HEK293T (cell line): Measurements from ENCODE around the gene AMN.

Experiments used
- CTCF ChIA-PET: fragments of 350-600 bp; formaldehyde crosslinking; extraction: SDS; loops from one replicate; lab custom pipeline; 2021; ENCODE audit warnings: antibody characterized with exemption, inconsistent platforms; lab: Yijun Ruan, JAX
- POLR2A ChIA-PET: fragments of 350-600 bp; formaldehyde crosslinking; extraction: SDS; loops from one replicate; lab custom pipeline; 2020; ENCODE audit warnings: antibody characterized with exemption, inconsistent platforms; lab: Yijun Ruan, JAX
- DNase-seq: peaks from one replicate; pipeline ENCODE4 v3.0.0; 2012; ENCODE audit warnings: mixed read lengths; ENCODE audit errors: extremely low spot score
- ARNT ChIP-seq: fragments of 450-650 bp; IDR thresholded peaks from 2 replicates; pipeline ENCODE4 v1.6.1; 2017; ENCODE audit warnings: mild to moderate bottlenecking
- BHLHE40 ChIP-seq: fragments of 450-650 bp; IDR thresholded peaks from 2 replicates; pipeline ENCODE4 v1.6.1; 2016; ENCODE audit warnings: mild to moderate bottlenecking, moderate library complexity, borderline replicate concordance
- CTBP1 ChIP-seq: fragments of 450-650 bp; IDR thresholded peaks from 2 replicates; pipeline ENCODE4 v1.6.1; 2016; ENCODE audit warnings: borderline replicate concordance
- ELF4 ChIP-seq: fragments of 450-650 bp; IDR thresholded peaks from 2 replicates; pipeline ENCODE4 v1.6.1; 2017; ENCODE audit warnings: antibody characterized with exemption
- FOXA1 ChIP-seq: fragments of 450-650 bp; IDR thresholded peaks from 2 replicates; pipeline ENCODE4 v1.6.1; 2016; ENCODE audit warnings: mild to moderate bottlenecking
- FOXK2 ChIP-seq: fragments of 450-650 bp; IDR thresholded peaks from 2 replicates; pipeline ENCODE4 v1.6.1; 2016; ENCODE audit warnings: mild to moderate bottlenecking
- FOXM1 ChIP-seq: fragments of 450-650 bp; IDR thresholded peaks from 2 replicates; pipeline ENCODE4 v1.6.1; 2017; ENCODE audit warnings: mild to moderate bottlenecking, borderline replicate concordance
- HDGF ChIP-seq: fragments of 450-650 bp; IDR thresholded peaks from 2 replicates; pipeline ENCODE4 v1.6.1; 2017; ENCODE audit warnings: antibody characterized with exemption, borderline replicate concordance
- L3MBTL2 ChIP-seq: fragments of 450-650 bp; conservative IDR thresholded peaks from 2 replicates; pipeline ENCODE4 v1.6.1; 2016; ENCODE audit warnings: mild to moderate bottlenecking
- LEF1 ChIP-seq: fragments of 450-650 bp; IDR thresholded peaks from 2 replicates; pipeline ENCODE4 v1.6.1; 2017; ENCODE audit warnings: mild to moderate bottlenecking, borderline replicate concordance
- NFRKB ChIP-seq: fragments of 450-650 bp; IDR thresholded peaks from 2 replicates; pipeline ENCODE4 v1.6.1; 2016; ENCODE audit warnings: mild to moderate bottlenecking, moderate library complexity
- PKNOX1 ChIP-seq: fragments of 450-650 bp; IDR thresholded peaks from 2 replicates; pipeline ENCODE4 v1.6.1; 2016
- SP1 ChIP-seq: fragments of 450-650 bp; IDR thresholded peaks from 2 replicates; pipeline ENCODE4 v1.6.1; 2017
- SUZ12 ChIP-seq: fragments of 450-650 bp; IDR thresholded peaks from 2 replicates; pipeline ENCODE4 v1.6.1; 2016; ENCODE audit warnings: mild to moderate bottlenecking
- TARDBP ChIP-seq: fragments of 450-650 bp; IDR thresholded peaks from 2 replicates; pipeline ENCODE4 v1.6.1; 2016
- ZNF384 ChIP-seq: fragments of 450-650 bp; IDR thresholded peaks from 2 replicates; pipeline ENCODE4 v1.6.1; 2016

Gene AMN

DNA sequence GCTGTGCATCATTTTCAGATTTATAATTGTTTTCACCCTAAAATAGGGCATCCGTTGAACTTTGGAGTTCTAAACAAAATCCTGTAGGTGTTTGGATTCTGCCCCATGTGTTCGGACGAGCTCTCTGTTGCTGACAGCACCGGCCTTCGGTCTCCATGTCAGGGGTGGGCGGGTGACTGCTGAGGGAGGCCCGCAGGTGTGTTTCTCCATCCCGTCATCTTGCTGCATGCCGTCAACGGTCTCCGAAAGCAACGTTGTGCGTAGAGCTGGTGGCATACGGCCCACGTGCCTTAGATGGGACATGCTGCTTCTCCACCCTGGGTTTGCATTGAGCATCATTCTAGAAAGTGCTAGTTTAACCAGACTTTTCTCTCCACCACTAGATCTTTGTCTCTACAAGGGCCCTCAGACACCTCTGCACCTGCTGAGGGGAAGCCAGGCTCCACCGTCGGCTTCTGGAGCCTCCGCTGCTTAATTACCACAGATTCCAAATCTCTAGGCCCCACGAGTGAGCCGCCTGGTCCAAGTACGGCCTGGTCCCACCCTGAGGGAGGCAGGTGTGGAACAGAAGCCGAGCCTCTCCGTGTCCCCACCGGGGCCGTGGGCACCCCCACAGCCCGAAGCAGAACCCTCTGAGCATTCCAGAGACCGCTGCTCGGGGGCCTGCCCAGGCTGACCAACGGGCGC is 15.7 kb upstream of the AMN start:
- ChIA-PET POLR2A (no interaction called here), CTCF (no interaction called here)
- no peak for TF ChIP-seq BHLHE40
- TF ChIP-seq CTBP1: no peak
- no peak for TF ChIP-seq ELF4
- TF ChIP-seq ZNF384: no peak
- TF ChIP-seq SUZ12: no peak
- no peak for TF ChIP-seq FOXA1
- no peak for TF ChIP-seq L3MBTL2
- TF ChIP-seq ARNT: no peak
- no peak for TF ChIP-seq HDGF
- no peak for DNase-seq

GRCh38 chr14:102907303-102907844 is 15.1 kb upstream of the AMN start:
- DNase-seq: no peak
- CTCF ChIA-PET: no interaction called here
- TF ChIP-seq ZNF384: no peak
- TF ChIP-seq ARNT: no peak
- no peak for TF ChIP-seq NFRKB
- no peak for TF ChIP-seq PKNOX1
- no peak for TF ChIP-seq LEF1
- TF ChIP-seq L3MBTL2: no peak
- no peak for TF ChIP-seq SUZ12
- POLR2A ChIA-PET: no interaction called here

DNA sequence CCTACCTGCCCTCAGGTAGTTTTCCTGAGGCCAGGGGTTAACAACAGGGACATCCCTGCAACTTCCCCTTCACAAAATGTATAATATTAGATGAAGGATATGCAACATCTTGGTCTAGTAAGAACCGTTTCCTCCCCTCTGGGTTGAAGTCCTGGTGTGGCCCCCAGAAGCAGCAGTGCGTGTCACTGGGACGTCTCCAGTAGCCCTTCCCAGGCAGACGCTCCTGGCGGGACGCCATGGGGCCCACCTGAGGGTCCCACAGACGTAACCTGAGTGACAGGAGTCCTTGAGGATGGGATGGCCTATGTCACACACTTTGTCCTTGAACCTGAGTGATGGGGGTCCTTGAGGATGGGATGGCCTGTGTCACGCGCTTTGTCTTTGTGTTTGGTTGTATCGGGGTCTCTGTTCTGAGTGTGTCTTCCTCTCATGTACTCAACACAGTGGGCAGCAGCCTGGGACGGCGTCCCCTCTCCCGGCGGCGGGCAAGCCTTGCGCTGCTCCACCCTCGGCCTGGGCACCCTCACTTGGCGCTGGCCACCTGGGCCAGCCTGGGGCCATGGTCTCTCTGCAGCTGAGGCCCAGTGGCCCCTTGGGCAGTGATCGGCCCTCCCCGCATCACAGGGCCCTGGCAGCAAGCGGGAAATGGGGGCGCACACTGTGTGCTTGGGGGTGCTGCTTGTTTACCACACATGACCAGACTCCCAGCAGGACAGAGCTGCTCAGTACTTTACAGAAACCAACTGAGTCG is 14.3 kb upstream of the AMN start:
- TF ChIP-seq FOXM1 (no peak), L3MBTL2 (no peak), NFRKB (no peak), HDGF (no peak)
- ChIA-PET POLR2A (no interaction called here), CTCF (no interaction called here)
- no peak for DNase-seq

DNA sequence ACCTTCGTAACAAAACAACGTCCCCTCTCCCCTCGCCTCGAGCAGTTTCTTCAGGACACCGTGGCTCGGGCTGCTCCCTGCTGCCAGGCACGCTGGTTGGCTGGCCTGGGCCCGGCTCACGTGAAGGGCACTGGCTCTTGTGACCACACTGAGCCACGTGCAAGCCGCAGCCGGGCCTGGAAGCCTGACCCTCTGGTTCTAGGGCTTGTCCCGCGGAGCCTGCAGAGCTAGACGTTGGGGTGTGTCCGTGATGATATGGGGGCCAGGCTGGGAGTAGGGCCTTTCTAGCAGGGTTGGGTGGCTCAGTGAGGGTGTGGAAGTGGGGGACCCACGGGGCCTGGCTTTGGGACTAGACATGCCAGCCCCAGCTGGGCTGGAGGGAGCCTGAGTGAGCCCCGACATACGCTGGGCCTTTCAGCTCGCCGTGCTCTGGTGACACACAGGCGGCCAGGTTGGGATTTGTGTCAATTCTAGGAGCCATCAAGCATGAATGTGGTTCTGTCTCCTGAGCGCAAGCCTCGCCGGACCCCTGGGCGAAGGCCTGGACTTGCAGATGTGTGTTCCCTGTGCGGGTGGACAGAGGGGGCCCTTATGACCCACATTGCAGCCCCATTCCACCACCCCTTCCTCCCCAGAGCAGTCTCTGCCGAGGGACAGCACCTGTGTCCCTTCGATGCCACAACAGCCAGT is 13.6 kb upstream of the AMN start:
- no peak for DNase-seq
- TF ChIP-seq HDGF (no peak), BHLHE40 (no peak)
- ChIA-PET POLR2A (no interaction called here), CTCF (no interaction called here)

GRCh38 chr14:102909462-102909861 is 13.0 kb upstream of the AMN start:
- DNase-seq: no peak
- TF ChIP-seq L3MBTL2 (no peak), TARDBP (no peak), PKNOX1 (no peak), SP1 (no peak), CTBP1 (no peak), SUZ12 (no peak), FOXA1 (no peak), ARNT (no peak), ZNF384 (no peak), BHLHE40 (no peak), ELF4 (no peak), FOXK2 (no peak), NFRKB (no peak), FOXM1 (no peak)
- ChIA-PET POLR2A (no interaction called here), CTCF (no interaction called here)

- ChIA-PET CTCF (no interaction called here), POLR2A (no interaction called here)
- DNase-seq: no peak
- TF ChIP-seq FOXM1: no peak
- TF ChIP-seq LEF1: no peak
- TF ChIP-seq BHLHE40: no peak
- no peak for TF ChIP-seq CTBP1
- TF ChIP-seq FOXA1: no peak
- no peak for TF ChIP-seq ARNT
- no peak for TF ChIP-seq NFRKB
- no peak for TF ChIP-seq PKNOX1
- TF ChIP-seq TARDBP: no peak
Observed at GRCh38 chr14:102909911-102910310, 12.6 kb upstream of the AMN start.
